Stimulated activated CD4-positive, alpha-beta T cell treated with anti-CD3 and anti-CD28 coated beads, TNF-alpha, amount 100 ng/mL, for 4 hours (primary cell): ENCODE results near the gene DAB2.

ENCODE experiments used
- DNase-seq, 3 experiments: peaks; one replicate each; pipeline ENCODE4 v3.0.0-alpha.2; 2020; ENCODE audit warnings: low read depth in 3 of 3

DAB2 gene

DNA sequence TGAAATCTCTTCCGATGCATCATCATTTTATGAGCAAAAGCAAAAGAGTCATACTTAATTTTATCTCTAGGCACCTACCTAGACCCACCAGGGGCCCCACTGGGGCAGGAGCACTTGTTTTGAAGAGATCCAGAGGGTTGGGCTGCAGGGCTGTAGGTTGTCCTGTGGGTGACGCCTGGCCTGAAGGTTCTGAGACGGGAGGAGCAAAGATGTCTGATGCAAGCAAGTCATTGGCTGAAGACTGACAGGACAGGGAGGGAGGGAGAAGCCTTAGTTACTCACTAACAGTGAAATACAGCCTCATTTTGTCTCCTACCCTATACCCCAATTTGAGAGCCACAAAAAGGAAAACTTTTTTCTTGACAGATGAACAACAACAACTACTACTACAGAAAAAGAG, 43.4 kb downstream of the DAB2 start:
- no peak for DNase-seq

DNA sequence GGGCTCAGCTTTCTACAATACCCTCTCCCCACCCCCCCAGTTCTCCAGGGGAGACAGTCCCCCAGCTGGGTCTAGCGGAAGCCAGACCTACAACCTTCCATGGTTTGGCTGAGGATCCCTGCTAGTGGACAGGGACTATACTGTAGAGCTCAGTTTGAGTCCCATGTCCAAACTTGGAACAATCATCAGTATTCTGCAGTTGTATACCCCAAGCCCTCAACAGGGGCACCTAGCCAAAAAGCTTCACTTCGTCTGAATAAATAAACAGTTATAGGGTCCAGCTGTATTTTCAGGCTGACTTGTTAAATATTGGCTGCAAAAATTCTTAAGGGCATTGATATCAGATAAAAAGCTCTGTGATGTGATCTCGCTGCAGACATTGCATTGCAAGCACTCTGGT, 45.1 kb downstream of the DAB2 start:
- DNase-seq: no peak

DNA sequence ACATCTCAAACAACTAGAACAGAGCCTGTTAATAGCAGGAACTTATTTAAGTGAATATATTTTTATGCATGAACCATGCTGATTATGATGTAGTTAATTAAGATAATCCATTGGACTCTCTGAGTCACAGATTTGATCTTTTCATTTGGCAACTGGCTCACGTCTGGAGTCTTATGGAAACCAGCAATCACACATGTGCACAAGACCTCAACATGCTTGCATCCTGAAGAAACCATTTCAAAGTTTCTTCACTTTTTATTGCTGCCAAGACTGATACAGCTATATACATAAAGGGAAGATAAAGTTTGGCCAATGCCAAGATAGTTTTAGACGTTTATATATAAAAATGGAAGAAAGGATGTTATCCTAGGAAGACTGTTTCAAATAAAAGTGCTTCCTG, 47.2 kb downstream of the DAB2 start:
- DNase-seq: no peak

DNA sequence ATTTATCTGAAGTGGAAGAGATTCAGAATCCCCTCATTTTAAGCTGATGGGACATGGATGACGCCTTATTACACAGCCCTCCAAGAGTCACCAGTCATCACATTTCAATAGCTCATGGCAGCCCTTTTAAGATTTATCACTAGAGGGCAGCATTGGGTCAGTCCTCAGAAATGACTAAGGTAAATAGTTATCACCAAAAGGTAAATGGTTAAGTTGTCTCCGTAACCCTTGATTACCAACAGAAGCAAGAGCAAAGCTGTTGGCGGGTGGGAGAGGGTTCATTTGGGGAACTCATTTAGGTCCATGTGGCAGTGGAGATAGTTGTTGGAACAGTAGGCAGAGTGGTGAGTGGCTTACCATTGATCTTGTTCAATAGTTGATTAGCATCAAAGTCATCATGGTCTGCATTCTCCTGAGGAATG, 48.5 kb downstream of the DAB2 start:
- DNase-seq: no peak

DNA sequence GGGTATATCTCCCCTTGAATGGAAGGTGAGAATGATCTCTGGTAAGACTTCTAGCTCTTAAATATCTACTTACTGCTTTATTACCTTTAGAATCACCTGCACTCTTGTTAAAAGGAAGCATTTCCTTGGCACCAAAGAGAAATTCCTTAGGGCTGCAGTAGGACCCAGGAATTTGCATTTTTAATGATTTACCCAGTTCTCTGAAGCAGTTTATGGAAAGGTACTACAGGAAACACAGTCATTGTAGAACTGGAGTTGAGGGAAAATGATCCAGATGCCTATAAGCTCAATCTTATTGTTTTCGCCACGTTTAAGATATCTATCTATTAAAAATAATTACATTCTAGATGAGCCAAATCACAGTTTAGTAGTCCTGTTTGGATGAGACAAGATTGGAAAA, 51.0 kb downstream of the DAB2 start:
- no peak for DNase-seq

DNA sequence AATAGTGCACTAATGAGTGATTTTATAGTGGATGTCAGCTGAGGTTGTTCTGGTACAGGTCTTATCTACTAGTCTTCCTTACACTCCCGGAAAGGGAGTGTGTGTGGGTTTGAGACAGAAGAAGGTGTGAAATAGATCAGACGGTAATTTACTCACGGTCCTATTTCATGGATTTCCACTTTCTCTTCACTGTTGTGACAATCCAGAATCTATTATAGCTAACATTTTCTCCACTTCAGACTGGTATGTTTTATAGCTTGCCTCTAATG, 53.5 kb downstream of the DAB2 start:
- DNase-seq: no peak

DNA sequence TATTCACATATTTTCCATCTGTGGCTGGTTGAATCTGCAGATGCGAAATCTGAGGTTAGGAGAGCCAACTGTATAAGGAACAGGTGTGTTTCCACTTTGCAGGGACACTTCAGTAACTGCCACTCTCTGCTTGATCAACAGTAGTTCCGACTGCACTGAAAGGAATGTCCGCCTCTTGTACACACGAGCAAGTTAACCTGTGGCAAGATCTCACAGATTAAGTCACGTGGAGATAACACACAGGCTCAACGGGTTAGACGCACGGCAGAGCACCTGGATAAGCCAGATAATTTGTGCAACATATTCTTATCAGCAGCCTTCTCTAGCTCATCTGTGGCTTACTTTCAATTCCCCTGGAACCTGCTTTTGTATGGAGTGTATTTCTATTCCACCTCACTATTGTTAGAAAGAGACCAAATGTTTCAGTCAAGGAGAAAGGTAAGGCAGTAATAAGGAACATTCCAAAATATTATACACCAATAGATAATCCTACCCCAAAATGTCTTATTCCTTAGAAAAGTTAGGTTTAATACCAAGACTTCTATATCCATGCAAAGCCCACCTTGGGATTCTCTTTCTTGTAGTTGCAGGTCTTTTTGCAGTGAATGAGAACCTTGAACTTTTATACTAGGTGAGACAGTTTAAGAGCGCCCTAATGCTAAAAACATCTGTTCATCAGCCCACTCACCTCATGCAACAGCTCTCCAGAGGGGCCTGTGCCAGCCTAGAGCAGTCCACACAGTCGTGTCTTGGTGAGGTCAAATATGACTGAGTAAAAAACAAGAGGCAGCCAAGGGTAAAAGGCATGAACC, 54.0 kb downstream of the DAB2 start:
- no peak for DNase-seq

DNA sequence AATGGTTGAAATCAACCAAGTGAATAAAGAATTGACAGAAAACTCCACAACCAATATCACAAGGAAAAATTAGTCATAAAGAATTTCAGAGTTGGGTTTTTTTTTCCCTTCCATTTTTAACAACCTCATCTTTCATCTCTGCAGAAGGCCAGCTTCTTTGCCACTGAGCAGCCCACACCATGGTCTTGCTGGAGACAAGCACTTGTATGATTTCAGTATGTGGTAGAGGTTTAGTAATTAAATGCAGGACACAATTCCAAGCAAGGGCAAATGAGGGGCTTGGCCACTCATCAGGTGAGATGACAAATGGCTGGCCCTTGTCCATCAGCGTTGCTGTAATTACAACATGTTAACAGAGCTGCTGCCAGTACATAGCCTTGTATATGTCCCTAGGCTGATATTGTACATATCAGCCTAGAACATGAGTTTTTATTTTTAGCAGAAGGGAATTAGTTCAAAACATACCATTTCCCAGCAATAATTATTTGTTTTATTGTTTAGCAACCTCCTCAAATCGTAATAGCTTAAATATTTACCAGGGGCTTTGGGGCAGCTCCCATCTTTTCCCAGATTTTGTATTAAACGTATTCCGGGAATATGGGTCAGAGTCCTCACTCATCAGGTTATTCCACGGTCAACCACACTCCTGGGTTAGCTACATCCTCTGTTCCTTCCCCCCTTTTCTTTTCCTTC, 55.5 kb downstream of the DAB2 start:
- DNase-seq: no peak

DNA sequence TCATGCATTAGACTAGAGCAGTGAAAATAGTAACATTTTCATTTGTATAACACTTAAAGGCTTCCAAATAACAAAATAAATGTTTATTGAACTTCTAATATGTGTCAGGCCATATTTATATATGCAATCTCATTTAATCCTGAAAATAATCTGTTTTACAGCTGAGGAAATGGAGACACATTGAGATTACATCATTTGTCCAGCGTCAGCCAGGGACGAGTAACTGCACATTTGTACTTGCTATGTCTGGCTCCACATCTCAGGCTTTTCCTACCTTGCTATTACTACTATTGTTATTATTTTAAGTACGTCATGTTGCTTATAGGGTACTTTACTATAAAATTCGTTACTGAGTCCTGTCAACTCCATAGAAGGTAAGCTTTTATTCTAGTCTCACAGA, 56.7 kb downstream of the DAB2 start:
- no peak for DNase-seq

DNA sequence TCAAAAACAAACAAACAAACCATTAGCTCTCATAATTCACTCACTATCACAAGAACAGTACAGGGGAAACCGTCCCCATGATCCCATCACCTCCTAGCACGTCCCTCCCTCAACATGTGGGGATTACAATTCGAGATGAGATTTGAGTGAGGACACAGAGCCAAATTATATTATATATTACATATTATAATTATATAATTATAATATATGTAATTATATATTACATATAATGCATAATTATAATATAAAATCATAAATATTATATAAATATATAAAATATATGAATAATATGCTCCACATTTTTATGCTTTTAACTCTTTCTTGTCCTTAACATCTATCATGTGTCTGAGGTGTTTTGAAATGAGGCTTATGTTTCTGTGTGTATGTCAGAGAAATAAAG, 57.1 kb downstream of the DAB2 start:
- no peak for DNase-seq

DNA sequence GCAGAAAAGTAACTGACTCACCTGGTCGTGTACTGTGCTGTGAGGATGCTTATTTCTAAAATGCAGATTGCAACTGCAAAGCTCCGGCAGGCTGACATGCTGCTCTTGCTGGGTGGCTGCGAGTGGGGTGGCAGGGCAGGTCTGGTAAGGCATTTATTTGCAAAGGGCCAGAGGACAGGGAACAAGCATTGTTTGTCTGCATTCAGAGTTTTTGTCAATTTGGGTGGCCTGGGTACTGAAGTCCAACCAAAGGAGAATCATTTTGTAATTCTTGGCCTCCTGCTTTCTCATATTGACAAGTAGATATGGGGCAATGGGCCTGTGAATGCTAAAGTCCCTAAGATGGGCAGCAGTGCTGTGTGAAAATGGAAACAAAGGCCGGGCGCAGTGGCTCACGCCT, 60.4 kb downstream of the DAB2 start, which contains the start of gene C9:
C9 (minus strand) TSS at position 129 of the 400 bp plus-strand sequence; CDS start at position 98, 31 bp downstream.
- DNase-seq: no peak

DNA sequence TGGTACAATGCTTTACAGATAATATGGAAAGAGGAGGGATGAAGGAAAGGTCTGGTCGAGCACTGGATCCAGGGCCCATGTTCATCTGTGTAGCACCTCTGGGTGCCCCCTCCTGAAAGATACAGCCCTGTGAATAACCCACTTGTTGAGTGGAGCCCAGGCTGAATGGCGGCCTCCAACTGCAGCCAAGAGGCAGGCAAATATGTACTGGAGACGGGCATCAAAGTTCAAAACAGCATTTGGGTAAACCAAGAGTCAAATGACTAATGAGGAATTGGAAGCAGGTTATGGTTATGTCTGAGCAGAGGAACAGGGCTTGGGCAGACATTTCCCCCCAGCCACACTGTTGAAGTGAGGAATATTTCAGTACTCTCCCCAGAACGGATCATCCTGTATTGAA, 61.6 kb downstream of the DAB2 start:
- no peak for DNase-seq

DNA sequence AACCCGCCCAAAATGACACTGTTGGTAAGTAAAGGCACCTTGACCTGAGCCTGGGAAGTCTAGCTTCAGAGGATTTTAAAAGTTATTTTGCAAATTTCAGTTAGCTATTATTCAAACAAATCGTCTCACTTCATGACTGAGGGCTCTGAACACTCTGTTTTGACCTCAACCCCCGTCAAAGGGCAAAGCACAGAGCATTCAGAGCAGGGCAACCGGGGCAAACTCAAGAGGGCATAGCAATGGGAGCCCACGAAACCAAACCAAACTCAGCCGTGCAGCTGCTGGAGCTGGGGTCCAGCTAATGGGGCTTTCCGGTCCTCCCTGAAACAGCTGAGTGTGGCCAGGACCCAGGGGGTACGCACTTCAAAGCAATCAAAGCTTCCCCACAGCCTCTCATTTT, 62.1 kb downstream of the DAB2 start:
- no peak for DNase-seq

DNA sequence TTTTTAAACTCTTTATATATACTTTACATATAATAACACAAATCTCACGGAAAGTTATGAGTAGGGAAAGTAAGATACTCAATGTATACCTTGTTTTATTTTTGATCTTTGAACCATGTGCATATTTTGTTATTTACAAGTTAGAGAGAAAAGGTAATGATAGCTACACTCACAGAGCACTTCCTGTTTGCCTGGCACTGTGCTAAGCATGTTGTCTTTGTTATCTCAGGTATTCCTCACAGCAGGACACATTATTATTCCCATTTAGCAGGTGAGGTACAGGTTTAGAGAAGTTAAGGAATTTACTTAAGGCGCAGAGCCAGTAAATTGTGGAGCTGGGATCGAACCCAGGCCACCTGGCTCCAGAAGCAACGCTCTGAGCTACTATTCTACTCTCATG, 63.5 kb downstream of the DAB2 start:
- DNase-seq: no peak

DNA sequence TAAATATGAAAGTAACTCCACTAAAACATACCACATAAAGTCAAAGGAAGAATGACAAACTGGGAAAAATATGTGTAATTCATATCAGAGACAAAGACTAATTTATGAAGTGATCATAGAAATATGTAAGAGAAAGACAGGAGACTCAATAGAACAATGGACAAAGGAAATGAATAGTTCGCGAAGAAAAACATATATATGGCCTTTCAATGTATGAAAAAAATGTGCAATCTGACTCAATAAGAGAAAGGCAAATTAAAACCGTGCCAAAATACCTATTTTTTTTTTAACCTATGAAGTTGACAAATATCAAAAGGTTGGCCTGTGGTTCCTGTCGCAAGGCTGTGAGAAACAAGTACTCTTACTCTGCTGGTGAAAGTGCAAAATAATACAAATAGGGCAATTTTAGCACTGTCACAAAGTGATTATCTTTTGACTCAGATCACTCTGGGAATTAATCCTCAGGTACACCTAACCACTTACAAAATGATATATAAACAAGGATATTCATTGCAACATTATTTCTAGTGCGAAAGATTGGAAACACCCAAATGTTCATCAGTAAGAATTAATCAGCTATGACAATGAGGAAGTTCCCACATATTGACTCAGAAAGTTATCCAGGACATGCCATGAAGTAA, 64.2 kb downstream of the DAB2 start:
- DNase-seq: no peak

DNA sequence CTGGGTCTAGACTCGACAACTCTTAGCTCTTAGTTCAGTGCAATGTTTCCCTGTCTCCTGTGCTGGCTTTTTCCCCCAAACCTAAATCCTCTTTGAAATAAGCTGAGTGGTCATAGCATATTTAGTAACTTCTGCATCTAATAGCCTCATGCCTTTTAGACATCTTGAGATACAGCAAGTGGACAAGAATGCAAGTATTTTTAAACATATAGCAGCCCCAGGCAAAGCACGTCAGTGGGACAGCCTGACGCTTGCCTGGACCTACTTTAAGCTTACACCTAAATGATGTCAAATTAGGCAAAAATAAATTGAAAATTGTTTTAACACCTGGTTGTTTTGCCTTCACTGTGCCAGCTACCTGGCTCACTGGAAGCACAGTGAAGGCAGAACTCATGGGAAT, 68.5 kb downstream of the DAB2 start:
- DNase-seq: no peak

DNA sequence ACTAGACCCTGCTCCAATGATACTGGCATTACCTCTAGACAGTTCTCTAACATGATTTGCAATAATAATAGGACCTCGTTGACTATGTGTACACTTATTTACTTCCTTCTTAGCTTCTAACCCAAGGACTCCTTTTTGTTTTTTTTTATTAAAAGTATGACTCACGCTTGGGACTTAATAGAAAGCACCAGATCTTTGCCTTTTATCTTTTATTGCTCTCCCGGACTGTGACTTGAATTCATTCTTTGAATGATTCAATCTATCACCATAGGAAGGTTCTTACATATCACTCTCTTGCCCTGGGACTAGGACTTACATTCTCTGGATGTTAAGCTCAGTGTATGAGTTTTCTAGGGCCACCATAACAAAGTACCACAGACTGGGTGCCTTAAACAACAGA, 69.5 kb downstream of the DAB2 start:
- DNase-seq: no peak

DNA sequence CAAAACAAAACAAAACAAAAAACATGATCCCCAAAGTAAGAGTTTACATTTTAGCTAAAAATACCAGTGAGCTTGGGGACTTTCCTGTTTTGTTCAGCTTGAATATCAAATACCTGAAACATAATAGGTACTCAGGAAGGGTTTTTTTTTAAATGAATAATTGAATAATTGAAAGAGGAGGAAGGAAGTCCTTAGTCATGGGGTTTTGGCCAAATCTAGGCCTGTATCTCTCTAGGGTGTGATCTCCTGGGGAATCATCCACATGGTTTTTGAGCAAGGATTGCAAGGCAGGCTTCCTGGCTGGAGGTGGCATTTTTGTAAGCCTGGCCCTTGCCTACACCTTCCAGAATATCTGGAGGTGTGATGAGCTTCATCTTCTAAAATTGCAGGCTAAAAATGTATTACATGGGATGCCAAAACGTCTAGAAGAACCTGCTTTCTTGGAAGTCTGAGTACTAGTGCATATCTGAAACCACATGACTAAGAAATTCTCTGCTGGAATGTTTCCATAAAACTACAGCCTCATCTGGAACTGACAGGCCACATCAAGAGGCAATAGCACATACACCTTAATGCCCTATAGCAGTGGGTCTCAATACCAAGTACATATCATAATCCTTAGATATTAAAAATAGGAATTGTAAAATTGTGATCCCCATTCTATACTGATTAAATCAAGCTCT, 70.9 kb downstream of the DAB2 start:
- DNase-seq: no peak

DNA sequence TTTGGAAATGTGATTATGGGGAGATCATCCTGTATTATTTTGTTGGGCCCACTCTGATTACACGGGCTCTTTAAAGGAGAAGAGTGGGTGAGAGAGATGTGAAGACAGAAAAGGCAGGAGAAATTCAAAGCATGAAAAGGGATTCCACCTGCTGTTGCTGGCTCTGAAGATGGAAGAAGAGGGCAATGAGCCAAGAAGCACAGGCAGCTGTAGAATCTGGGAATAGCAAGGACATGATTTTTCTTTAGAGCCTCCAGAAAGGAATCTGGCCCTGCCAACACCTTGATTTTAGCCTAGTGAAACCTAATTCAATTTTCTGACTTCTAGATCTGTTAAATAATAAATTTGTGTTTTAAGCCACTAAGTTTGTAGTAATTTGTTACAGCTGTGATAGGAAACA, 71.8 kb downstream of the DAB2 start:
- no peak for DNase-seq

DNA sequence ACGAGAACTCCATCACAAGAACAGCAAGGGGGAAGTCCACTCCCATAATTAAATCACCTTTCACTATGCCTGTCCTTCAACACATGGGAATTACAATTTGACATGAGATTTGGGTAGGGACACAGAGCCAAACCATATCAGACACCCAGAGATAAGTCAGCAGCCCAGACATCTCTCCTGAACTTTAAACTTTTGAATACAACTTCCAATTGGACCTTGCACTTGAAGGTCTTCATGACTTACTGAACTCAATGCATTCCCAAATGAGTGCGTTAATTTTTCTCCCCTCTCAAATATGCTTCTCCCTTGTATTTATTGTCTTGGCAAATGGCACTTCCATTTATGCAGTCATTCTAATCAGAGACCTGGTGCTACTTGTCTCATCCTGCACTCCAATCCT, 72.6 kb downstream of the DAB2 start:
- DNase-seq: no peak

DNA sequence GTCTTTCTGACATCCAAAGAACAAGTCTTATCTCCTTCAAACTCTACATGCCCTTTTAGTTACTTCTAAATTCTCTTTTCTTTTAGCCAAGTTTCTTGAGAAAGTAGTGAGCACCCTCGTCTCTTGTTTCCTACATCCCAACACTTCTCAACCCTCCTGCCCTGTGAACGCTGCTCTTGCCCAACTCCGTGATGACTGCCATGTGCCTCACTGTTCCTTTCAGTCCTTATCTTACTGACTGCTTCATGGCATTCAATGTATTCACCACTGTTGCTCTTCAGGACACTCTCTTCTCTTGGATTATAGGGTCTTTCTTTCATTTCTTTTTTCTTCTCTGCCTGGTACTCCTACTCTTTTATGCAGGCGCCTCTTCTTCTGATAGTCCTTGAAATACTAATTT, 75.3 kb downstream of the DAB2 start:
- no peak for DNase-seq

DNA sequence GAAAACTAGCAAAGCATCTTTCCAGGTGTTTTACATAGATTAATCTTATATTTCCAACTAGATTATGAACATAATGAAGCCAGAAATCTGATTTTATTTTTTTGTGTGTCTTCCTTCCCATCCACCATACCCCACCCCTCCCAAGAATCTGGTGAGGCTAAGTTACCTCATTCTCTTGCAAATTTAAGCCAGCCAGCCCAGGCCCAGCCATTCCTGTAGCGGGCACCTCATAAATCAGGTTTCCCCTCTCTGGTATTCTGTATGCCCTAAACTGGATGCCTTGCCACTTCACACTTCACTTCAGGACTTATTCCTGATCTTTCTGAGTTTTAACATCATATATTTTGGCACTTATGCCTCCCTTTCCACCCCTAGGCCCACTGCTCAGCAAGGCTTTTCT, 82.3 kb downstream of the DAB2 start:
- no peak for DNase-seq

DNA sequence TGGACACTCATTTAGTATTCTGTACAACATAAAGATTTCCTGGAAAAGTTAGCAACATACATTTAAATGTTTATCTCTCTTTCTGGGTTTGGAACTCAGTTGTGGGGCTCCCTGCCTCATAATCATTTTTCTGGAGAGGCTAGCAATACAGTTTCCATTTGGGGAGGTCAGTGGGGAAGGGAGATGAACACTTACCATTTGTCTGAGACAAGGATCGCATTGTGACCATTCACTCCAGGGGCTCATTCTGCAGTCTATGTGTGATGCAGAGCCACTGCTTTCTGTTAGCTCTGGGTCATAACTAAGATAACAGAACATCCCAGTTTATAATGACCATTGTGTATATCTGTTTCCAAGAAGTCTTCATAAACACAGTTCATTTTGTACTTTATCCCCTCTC, 82.9 kb downstream of the DAB2 start:
- no peak for DNase-seq
